ENCODE data around the gene SCEL. TPM values are rescaled to one million over a fixed set of nuclear protein-coding genes. Genes with fewer than 3 reads are reported as not detected.

SCEL gene, protein sequence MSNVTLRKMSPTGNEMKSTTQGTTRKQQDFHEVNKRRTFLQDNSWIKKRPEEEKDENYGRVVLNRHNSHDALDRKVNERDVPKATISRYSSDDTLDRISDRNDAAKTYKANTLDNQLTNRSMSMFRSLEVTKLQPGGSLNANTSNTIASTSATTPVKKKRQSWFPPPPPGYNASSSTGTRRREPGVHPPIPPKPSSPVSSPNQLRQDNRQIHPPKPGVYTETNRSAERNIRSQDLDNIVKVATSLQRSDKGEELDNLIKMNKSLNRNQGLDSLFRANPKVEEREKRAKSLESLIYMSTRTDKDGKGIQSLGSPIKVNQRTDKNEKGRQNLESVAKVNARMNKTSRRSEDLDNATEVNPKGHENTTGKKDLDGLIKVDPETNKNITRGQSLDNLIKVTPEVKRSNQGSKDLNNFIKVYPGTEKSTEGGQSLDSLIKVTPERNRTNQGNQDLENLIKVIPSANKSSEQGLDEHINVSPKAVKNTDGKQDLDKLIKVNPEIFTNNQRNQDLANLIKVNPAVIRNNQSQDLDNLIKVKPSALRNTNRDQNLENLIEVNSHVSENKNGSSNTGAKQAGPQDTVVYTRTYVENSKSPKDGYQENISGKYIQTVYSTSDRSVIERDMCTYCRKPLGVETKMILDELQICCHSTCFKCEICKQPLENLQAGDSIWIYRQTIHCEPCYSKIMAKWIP
- not detected for total RNA-seq
- not detected for total RNA-seq (2013)

DNA sequence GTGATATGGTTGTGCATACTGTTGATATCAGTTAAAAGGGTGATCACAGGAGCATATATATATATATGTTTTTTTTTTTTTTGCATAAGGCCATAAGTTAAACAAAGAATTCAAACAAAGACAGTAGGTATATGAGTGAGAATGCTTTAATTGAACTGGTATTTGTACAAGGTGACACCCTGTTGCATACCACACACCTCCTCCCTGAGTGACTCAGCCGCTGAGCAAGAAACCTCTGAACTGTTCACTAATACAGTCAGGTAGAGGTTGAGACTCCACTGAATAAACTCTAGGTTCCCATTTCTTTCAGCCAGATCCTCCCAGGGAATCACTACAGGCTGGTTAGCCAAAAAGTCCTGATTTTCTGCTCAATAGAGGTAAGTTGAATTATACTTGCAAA is at the start of gene SCEL:
SCEL (plus strand) TSS at position 259 of the 400 bp plus-strand sequence. CDS start 20,170 bp downstream, outside the sequence.
- TF ChIP-seq, protein P1, sequence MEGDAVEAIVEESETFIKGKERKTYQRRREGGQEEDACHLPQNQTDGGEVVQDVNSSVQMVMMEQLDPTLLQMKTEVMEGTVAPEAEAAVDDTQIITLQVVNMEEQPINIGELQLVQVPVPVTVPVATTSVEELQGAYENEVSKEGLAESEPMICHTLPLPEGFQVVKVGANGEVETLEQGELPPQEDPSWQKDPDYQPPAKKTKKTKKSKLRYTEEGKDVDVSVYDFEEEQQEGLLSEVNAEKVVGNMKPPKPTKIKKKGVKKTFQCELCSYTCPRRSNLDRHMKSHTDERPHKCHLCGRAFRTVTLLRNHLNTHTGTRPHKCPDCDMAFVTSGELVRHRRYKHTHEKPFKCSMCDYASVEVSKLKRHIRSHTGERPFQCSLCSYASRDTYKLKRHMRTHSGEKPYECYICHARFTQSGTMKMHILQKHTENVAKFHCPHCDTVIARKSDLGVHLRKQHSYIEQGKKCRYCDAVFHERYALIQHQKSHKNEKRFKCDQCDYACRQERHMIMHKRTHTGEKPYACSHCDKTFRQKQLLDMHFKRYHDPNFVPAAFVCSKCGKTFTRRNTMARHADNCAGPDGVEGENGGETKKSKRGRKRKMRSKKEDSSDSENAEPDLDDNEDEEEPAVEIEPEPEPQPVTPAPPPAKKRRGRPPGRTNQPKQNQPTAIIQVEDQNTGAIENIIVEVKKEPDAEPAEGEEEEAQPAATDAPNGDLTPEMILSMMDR (IDR thresholded peaks at IDR 0.05): no peak
- peaks cover 8 to 29% of the 10 kb centered on the region in 2 donors for H3K27me3 Mint-ChIP-seq (ENCODE audit: low read depth in 2 of 2)
- Histone ChIP-seq H3K4me1 (ENCODE audit: control insufficient read depth, insufficient read depth, low read length) (no peaks in the 10 kb centered on the region), H3K9me3 (ENCODE audit: control insufficient read depth, insufficient read depth, low read length) (no peaks in the 10 kb centered on the region), H3K27me3 (ENCODE audit: control insufficient read depth, insufficient read depth, low read length) (peaks cover 4% of the 10 kb centered on the region), H3K36me3 (ENCODE audit: control insufficient read depth, insufficient read depth, low read length) (no peaks in the 10 kb centered on the region), H3K27ac (ENCODE audit: low read length) (no peak within 1 kb of the TSS), H3K4me3 (ENCODE audit: low read length) (no peak within 1 kb of the TSS)
- H3K36me3 Mint-ChIP-seq: no peaks in the 10 kb centered on the region
- no peak within 1 kb of the TSS for H3K4me3 Mint-ChIP-seq
- no peaks in the 10 kb centered on the region for H3K9me3 Mint-ChIP-seq
- WGBS (ENCODE audit: insufficient coverage): 100% methylated on average over 1 of the region's 1 CpG
- H3K27ac Mint-ChIP-seq: no peak within 1 kb of the TSS
- no peak for DNase-seq
- no peak for ATAC-seq
- intact Hi-C loops (cut with micrococcal nuclease): no loop called here
- no peaks in the 10 kb centered on the region for H3K4me1 Mint-ChIP-seq

DNA sequence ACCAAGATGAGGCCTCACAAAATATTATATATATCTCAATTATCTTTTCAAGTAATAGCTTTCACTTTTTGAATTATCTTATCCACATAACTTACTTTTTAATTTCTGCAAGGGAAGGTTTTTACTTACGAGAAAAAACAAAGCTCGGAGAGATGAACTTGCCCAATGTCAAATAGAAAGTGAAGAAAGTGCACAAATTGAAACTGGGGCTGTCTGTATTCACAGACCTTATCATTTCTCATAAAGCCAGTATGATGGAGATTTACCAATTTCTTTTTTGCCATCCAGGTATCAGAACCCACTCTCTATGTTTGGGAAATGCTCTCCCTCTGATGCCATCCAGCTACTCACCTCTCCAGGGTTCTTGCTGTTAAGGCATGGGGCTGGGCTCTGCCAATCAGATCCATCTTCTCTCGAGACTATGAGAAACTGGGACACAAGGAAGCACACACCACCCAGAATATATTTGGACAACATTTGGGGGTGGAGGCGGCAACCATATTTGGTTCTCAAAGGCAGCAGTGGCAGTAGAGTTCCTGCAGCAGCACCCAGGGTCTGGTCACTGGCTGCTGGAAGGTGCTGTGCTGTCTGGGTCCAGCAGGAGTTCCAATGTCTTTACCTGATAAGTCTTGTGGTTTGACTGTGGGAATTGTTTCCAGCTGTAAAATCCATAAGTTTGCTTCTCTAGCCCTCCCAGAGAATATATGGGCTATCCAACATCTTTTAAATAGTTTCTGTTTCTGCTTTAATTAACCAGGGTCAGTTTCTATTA is 45.8 kb upstream of the SCEL start:
- no peak overlapping the region for H3K4me3 ChIP-seq (ENCODE audit: low read length)
- H3K27me3 ChIP-seq (ENCODE audit: control insufficient read depth, insufficient read depth, low read length): no peaks in the 10 kb centered on the region
- TF ChIP-seq, protein P1 (IDR thresholded peaks at IDR 0.05): no peak
- 85% methylated on average over 2 of the region's 4 CpGs for WGBS (ENCODE audit: insufficient coverage)
- intact Hi-C loops (cut with micrococcal nuclease): loop anchor here (5.0 kb wide), 1 partner anchor 263 kb away; no protein-coding TSS in a partner anchor
- Mint-ChIP-seq H3K4me1 (no peaks in the 10 kb centered on the region), H3K27ac (no peak overlapping the region), H3K27me3 (ENCODE audit: low read depth in 2 of 2) (peaks cover 10 to 42% of the 10 kb centered on the region in 2 donors), H3K4me3 (no peak overlapping the region), H3K9me3 (no peaks in the 10 kb centered on the region), H3K36me3 (no peaks in the 10 kb centered on the region)
- DNase-seq (no peak), ATAC-seq (no peak)
- H3K4me1 ChIP-seq (ENCODE audit: control insufficient read depth, insufficient read depth, low read length): no peaks in the 10 kb centered on the region
- H3K9me3 ChIP-seq (ENCODE audit: control insufficient read depth, insufficient read depth, low read length): no peaks in the 10 kb centered on the region
- no peaks in the 10 kb centered on the region for H3K36me3 ChIP-seq (ENCODE audit: control insufficient read depth, insufficient read depth, low read length)
- no peak overlapping the region for H3K27ac ChIP-seq (ENCODE audit: low read length)

DNA sequence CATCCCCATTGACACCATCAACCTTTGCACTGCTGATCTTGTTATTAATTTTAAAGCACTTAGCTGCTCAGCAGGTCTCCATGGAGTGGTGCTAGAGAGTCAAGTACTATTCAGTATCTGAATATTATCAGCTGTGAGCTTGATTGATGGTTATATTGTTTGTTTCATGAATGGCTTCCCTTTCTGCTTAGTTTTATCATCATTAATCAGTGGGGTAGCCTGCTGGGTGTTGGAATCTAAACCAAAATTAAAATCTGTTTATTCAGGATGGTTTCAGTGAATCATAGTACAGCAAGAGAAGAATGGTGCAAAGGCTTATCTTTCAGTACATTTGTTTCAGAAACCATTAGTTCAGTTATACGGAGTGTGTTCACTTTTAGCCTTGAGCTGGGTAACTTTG is 42.5 kb upstream of the SCEL start:
- ATAC-seq (peak in 1 of 3 donors; percentile 37), DNase-seq (peak in 1 of 2 donors; percentile 37)
- Histone ChIP-seq H3K27ac (ENCODE audit: low read length) (no peak overlapping the region), H3K4me3 (ENCODE audit: low read length) (no peak overlapping the region), H3K36me3 (ENCODE audit: control insufficient read depth, insufficient read depth, low read length) (no peaks in the 10 kb centered on the region), H3K9me3 (ENCODE audit: control insufficient read depth, insufficient read depth, low read length) (no peaks in the 10 kb centered on the region), H3K4me1 (ENCODE audit: control insufficient read depth, insufficient read depth, low read length) (no peaks in the 10 kb centered on the region), H3K27me3 (ENCODE audit: control insufficient read depth, insufficient read depth, low read length) (no peaks in the 10 kb centered on the region)
- Mint-ChIP-seq H3K36me3 (no peaks in the 10 kb centered on the region), H3K27me3 (ENCODE audit: low read depth in 2 of 2) (peaks cover 7 to 38% of the 10 kb centered on the region in 2 donors), H3K4me3 (no peak overlapping the region), H3K27ac (no peak overlapping the region), H3K9me3 (no peaks in the 10 kb centered on the region), H3K4me1 (no peaks in the 10 kb centered on the region)
- no CpG with 5 or more reads among the region's 1 CpG for WGBS (ENCODE audit: insufficient coverage)
- intact Hi-C loops (cut with micrococcal nuclease): loop anchor here (5.0 kb wide), 1 partner anchor 259 kb away; no protein-coding TSS in a partner anchor
- TF ChIP-seq, protein P1 (IDR thresholded peaks at IDR 0.05): no peak

All from natural killer cell (primary cell).